ENCODE measurements around the gene ALDH3A1. TPM values are rescaled to one million over a fixed set of nuclear protein-coding genes. Genes with fewer than 3 reads are reported as not detected.

Gene ALDH3A1
- total RNA-seq, 1 experiment from 2014 or later, result not detected

- H3K27ac ChIP-seq (ENCODE audit: low read depth, low read length, poor library complexity, severe bottlenecking), result no peak overlapping the region
- H3K4me1 ChIP-seq (ENCODE audit: insufficient read depth, low read length, poor library complexity, severe bottlenecking), result no peaks in the 10 kb centered on the region
- no peak for DNase-seq (ENCODE audit: low spot score)
- H3K4me3 ChIP-seq (ENCODE audit: low read depth, low read length, poor library complexity, severe bottlenecking), result no peak overlapping the region
- no peaks in the 10 kb centered on the region for H3K9me3 ChIP-seq (ENCODE audit: low read depth, low read length, poor library complexity, severe bottlenecking)
- no peaks in the 10 kb centered on the region for H3K36me3 ChIP-seq (ENCODE audit: insufficient read depth, low read length, poor library complexity, severe bottlenecking)
- no peaks in the 10 kb centered on the region for H3K27me3 ChIP-seq (replicated peaks; ENCODE audit: insufficient read depth, low read depth, low read length, poor library complexity)
- ChIA-PET POLR2A (ENCODE audit: low non-redundant PET) (no interaction called here), CTCF (interaction anchor here (1.2 kb wide), 1 partner anchor 22 kb away, joined by 3 read pairs; no protein-coding TSS in a partner anchor)
- TF ChIP-seq CTCF (conservative IDR thresholded peaks at IDR 0.05; ENCODE audit: low read depth, low read length) (no peak), EZH2 (IDR thresholded peaks at IDR 0.05; ENCODE audit: borderline replicate concordance, low read depth, low read length, poor library complexity, severe bottlenecking) (no peak)
- intact Hi-C loops (cut with micrococcal nuclease; ENCODE audit: unreplicated experiment), result no loop called here
- no TSS peak for BruUV-seq (replicated peaks)
These were observed 7.2 kb downstream of the ALDH3A1 start for GRCh38 chr17:19740933-19741332.

DNA sequence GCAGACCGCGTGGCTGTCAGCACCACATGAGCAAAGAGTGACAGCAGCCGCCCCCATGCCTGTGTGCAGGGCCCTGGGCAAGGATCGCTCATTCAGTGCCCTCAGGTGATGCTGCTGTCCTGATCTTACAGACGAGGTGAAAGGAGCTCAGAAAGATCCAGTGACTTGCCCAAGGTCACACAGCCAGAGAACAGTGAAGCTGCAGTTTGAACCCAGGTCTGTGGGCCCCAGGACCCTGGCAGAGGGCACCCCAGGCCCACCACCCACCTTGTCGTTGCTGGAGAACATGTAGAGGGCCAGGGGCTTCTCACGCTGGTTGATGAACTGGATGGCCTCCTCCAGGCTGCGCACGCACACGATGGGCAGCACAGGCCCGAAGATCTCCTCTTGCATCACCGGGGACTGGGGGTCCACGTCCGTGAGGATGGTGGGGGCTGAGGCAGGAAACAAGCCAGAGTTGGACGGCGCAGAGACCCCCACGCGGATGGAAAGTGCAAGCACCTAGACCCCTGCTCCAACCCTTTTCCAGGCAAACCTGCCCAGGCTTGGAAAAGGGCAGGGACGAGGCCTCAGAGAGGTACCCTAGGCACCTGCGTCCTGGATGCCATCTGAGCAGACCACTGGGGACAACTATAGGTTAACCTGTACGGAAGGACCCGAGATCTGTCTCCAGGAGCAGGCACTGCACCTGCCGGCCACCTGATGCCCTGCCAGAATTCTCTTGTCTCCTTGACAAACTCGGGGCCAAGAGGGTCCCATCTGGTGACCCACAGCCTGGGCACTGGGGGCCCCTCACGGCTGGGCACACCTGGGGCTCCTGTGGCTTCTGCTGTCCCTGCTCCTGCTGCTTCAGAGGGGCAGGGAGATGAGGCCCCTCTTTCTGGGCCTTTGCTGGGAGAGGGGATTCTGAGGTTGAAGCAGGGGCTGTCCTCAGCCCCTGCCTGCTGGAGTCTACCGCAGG lies 8.6 kb downstream of the ALDH3A1 start:
- Histone ChIP-seq H3K9me3 (ENCODE audit: low read depth, low read length, poor library complexity, severe bottlenecking) (no peaks in the 10 kb centered on the region), H3K4me3 (ENCODE audit: low read depth, low read length, poor library complexity, severe bottlenecking) (no peak overlapping the region), H3K27me3 (replicated peaks; ENCODE audit: insufficient read depth, low read depth, low read length, poor library complexity) (no peaks in the 10 kb centered on the region), H3K4me1 (ENCODE audit: insufficient read depth, low read length, poor library complexity, severe bottlenecking) (no peaks in the 10 kb centered on the region), H3K36me3 (ENCODE audit: insufficient read depth, low read length, poor library complexity, severe bottlenecking) (no peaks in the 10 kb centered on the region), H3K27ac (ENCODE audit: low read depth, low read length, poor library complexity, severe bottlenecking) (no peak overlapping the region)
- no peak for TF ChIP-seq EZH2 (IDR thresholded peaks at IDR 0.05; ENCODE audit: borderline replicate concordance, low read depth, low read length, poor library complexity, severe bottlenecking)
- no peak for TF ChIP-seq CTCF (conservative IDR thresholded peaks at IDR 0.05; ENCODE audit: low read depth, low read length)
- no peak for DNase-seq (ENCODE audit: low spot score)
- CTCF ChIA-PET, result interaction anchor here (0.6 kb wide), 1 partner anchor 12 kb away, joined by 3 read pairs; no protein-coding TSS in a partner anchor
- intact Hi-C loops (cut with micrococcal nuclease; ENCODE audit: unreplicated experiment), result no loop called here
- BruUV-seq (replicated peaks), result no TSS peak
- POLR2A ChIA-PET (ENCODE audit: low non-redundant PET), result no interaction called here

- Histone ChIP-seq H3K4me3 (ENCODE audit: low read depth, low read length, poor library complexity, severe bottlenecking) (no peak overlapping the region), H3K9me3 (ENCODE audit: low read depth, low read length, poor library complexity, severe bottlenecking) (no peaks in the 10 kb centered on the region), H3K4me1 (ENCODE audit: insufficient read depth, low read length, poor library complexity, severe bottlenecking) (no peaks in the 10 kb centered on the region), H3K36me3 (ENCODE audit: insufficient read depth, low read length, poor library complexity, severe bottlenecking) (no peaks in the 10 kb centered on the region), H3K27me3 (replicated peaks; ENCODE audit: insufficient read depth, low read depth, low read length, poor library complexity) (no peaks in the 10 kb centered on the region), H3K27ac (ENCODE audit: low read depth, low read length, poor library complexity, severe bottlenecking) (no peak overlapping the region)
- POLR2A ChIA-PET (ENCODE audit: low non-redundant PET), result no interaction called here
- no TSS peak for BruUV-seq (replicated peaks)
- CTCF ChIA-PET, result no interaction called here
- intact Hi-C loops (cut with micrococcal nuclease; ENCODE audit: unreplicated experiment), result no loop called here
- TF ChIP-seq CTCF (conservative IDR thresholded peaks at IDR 0.05; ENCODE audit: low read depth, low read length), result no peak
- TF ChIP-seq EZH2 (IDR thresholded peaks at IDR 0.05; ENCODE audit: borderline replicate concordance, low read depth, low read length, poor library complexity, severe bottlenecking), result no peak
- DNase-seq (ENCODE audit: low spot score), result no peak
These were observed 9.3 kb downstream of the ALDH3A1 start for GRCh38 chr17:19738757-19739156.

Measured in A673 (cell line).